GM12864 (cell line): Measurements from ENCODE around the gene KRTAP4-3.

Experiments
- DNase-seq: peaks from one replicate; pipeline ENCODE4 v3.0.0-alpha.2; 2011; ENCODE audit warnings: low read depth
- H3K4me3 ChIP-seq: 2 replicates; pipeline ENCODE4 v1.5.1; 2011; ENCODE audit warnings: mild to moderate bottlenecking, low read depth, low read length, control low read depth
- TF ChIP-seq, protein P1 (sequence below): IDR thresholded peaks from 2 replicates; pipeline ENCODE4 v1.5.1; 2011; ENCODE audit warnings: low read depth, mild to moderate bottlenecking, moderate library complexity, low read length, control low read depth, inconsistent platforms; ENCODE audit errors: missing control alignments

KRTAP4-3 gene

DNA sequence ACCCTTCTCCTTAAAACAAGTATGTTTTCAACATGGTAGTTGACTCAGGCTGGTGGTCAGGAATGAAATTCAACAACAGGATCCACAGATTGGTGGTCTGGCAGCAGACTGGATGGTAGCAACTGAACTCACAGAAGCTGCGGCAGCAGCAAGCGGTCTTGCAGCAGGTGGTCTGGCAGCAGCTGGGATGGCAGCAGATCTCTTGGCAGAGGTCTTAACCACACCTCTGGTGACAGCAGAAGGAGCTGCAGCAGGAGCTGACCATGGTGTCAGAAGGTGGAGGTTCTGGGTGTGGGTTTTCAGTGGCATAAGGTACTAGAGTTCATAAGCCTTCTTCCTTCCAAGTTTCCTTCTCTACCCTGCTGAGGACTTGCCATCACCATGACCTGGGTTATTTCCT lies 18.9 kb upstream of the KRTAP4-3 start:
- DNase-seq, result no peak

DNA sequence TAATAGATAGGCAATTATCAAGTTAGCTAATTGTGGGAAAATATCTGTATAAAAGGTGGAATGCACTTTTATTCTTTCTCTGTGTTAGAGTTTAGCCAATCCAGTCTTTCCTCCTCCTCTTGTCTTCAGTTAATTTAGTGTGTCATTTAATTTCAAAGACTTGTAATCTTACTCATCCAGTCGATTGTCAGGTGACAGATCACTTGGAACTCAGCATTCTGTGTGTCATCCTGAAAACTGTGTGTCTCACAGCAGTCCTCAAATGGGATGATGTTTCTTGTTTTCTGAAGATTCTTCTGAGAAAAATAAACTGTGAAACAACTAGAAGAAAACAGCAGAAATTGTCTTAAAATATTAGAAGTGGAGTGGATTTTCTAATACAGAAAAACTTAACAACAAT lies 17.0 kb upstream of the KRTAP4-3 start:
- TF ChIP-seq, protein P1, sequence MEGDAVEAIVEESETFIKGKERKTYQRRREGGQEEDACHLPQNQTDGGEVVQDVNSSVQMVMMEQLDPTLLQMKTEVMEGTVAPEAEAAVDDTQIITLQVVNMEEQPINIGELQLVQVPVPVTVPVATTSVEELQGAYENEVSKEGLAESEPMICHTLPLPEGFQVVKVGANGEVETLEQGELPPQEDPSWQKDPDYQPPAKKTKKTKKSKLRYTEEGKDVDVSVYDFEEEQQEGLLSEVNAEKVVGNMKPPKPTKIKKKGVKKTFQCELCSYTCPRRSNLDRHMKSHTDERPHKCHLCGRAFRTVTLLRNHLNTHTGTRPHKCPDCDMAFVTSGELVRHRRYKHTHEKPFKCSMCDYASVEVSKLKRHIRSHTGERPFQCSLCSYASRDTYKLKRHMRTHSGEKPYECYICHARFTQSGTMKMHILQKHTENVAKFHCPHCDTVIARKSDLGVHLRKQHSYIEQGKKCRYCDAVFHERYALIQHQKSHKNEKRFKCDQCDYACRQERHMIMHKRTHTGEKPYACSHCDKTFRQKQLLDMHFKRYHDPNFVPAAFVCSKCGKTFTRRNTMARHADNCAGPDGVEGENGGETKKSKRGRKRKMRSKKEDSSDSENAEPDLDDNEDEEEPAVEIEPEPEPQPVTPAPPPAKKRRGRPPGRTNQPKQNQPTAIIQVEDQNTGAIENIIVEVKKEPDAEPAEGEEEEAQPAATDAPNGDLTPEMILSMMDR, result no peak
- no peak for DNase-seq
- H3K4me3 ChIP-seq, result no peak overlapping the region

More for the DNA sequence above, 18.9 kb upstream of the KRTAP4-3 start:
- no peak overlapping the region for H3K4me3 ChIP-seq
- TF ChIP-seq, protein P1, result no peak

DNA sequence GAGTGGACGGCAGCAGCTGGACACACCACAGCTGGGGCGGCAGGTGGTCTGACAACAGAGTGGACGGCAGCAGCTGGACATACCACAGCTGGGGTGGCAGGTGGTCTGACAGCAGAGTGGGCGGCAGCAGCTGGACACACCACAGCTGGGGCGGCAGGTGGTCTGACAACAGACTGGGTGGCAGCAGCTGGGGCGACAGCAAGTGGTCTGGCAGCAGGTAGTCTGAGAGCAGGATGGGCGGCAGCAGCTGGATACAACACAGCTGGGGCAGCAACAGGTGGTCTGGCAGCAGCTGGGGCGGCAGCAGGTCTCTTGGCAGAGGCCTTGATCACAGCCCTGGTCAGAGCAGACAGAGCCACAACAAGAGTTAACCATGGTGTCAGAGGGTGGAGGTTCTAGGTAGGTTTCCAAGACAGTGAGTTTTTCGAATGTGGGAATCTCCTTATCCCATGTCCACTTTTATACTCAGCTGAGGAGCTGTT lies 16.5 kb upstream of the KRTAP4-3 start, which contains the start of gene KRTAP4-1:
TSS of gene KRTAP4-1 (minus strand) at position 432 of the 482 bp plus-strand sequence. CDS start at position 375, 57 bp downstream.
- DNase-seq, result no peak
- no peak within 1 kb of the TSS for H3K4me3 ChIP-seq
- TF ChIP-seq, protein P1, result no peak

DNA sequence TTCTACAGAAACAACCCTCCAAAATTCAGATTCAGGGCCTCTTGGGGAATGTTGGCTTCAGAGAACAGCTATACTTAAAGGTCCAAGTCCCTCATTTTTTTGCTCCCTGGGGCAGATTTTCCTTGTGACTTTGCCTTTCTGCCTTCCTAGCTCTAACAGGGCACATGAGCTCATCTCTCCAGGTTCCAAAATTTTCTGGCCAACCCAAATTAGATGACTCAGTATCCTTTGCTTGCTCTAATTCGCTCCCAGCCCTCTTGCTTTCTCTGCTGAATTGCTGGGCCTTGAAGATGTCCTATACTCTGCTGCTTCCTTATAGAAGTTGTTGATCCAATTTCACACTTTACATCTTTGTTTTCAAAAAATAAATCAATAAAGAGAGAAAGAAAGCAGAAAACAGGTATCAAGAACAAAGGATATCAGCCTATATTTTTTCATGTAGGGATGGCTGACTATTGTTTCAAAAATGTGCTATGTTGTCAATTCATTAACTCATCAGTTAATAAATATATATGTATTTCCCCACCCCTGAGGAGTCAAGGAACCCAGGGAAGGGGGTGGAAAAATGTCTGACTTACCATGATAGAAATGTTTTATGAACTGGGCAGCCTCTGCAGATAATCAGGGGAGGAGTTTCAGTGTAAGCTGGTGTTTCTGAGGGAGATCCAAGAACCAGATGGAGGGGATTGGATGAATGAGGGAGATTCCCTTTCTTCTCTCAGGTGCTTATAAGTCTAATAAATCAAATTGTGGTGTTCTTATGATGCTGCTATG lies 11.0 kb upstream of the KRTAP4-3 start:
- DNase-seq, result no peak
- no peak overlapping the region for H3K4me3 ChIP-seq
- TF ChIP-seq, protein P1, result no peak

DNA sequence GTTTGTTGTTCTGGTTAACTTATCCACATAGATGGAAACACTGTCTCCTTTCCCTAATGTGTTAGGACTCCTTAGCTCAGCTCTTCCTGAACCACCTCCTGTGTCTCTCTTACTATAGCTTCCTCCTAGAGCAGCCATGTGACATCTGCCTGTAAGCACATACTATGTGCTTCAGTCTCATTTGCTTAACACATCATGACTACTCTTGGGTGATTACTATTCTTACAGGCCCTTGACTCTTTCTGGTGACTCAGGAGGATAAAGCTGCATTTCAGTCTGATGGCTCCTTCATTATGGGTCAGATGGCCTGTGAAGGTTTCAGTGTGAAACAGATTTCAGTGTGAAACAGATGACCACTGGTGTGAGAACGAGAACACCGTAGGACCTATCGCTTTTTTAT lies 10.3 kb upstream of the KRTAP4-3 start:
- no peak overlapping the region for H3K4me3 ChIP-seq
- TF ChIP-seq, protein P1, result no peak
- no peak for DNase-seq

DNA sequence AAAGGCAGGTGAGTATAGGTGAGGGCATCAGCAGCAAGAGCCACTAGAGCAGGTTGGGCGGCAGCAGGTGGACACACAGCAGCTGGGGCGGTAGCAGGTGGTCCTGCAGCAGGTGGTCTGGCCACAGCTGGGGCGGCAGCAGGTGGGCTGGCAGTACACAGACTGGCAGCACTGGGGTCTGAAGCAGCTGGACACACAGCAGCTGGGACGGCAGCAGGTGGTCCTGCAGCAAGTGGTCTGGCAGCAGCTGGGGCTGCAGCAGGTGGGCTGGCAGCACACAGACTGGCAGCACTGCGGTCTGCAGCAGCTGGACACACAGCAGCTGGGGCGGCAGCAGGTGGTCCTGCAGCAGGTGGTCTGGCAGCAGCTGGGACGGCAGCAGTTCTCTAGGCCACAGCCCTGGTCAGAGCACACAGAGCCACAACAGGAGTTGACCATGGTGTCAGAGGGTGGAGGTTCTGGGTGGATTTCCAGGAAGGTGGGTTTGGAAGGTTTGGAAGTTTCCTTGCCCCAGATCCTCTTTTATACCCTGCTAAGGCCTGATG lies 9.8 kb upstream of the KRTAP4-3 start, which contains the start of gene KRTAP4-2:
TSS of gene KRTAP4-2 (minus strand) at position 495 of the 545 bp plus-strand sequence. CDS start at position 438, 57 bp downstream.
- no peak within 1 kb of the TSS for H3K4me3 ChIP-seq
- DNase-seq, result no peak
- TF ChIP-seq, protein P1, result no peak
